Upper lobe of left lung (tissue), 4 donors: Measurements from ENCODE around the gene NISCH.

ENCODE experiments used
- CTCF ChIP-seq, 6 experiments: fragments of 450-650 bp in 4 of 6; fragments of 200-600 bp in 2 of 6; sonication (generic) in 2 of 6; IDR thresholded peaks; one replicate each; pipeline ENCODE4 v1.5.1; 2016 to 2019; ENCODE audit warnings: antibody characterized with exemption in 6 of 6
- EP300 ChIP-seq, 4 donors: sonication (generic); formaldehyde crosslinking; IDR thresholded peaks; one replicate each; pipeline ENCODE4 v1.5.1; 2017; ENCODE audit warnings: antibody characterized with exemption in 4 of 4, control low read depth in 2 of 4
- POLR2AphosphoS5 ChIP-seq, 2 donors: sonication (generic); formaldehyde crosslinking; IDR thresholded peaks; one replicate each; pipeline ENCODE4 v1.5.1; 2017; ENCODE audit warnings: antibody characterized with exemption in 2 of 2

DNA sequence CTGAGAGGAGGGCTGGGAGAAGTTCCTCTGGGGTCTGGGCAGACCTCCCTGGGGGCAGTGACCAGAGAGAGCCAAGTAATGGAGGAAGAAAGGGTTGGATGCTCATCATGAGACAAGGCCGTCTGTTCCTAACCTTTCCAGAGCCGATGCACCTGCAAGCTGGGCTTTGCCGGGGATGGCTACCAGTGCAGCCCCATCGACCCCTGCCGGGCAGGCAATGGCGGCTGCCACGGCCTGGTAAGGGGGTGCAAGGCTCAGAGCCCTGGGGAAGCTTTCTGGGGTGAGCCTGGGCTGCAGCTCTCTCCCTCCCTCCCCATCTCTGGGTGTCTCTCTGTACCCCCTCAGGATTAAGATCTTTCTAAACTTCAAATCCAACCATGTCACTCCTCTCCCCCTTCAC lies 56.1 kb downstream of the NISCH start:
- TF ChIP-seq CTCF (IDR thresholded peaks at IDR 0.05) (no peak), EP300 (IDR thresholded peaks at IDR 0.05) (no peak), POLR2AphosphoS5 (IDR thresholded peaks at IDR 0.05) (no peak)
